GM12874 (cell line): ENCODE measurements around the gene CPED1.

ENCODE experiments used
- TF ChIP-seq, protein P1 (sequence below): IDR thresholded peaks from 2 replicates; pipeline ENCODE4 v1.5.1; 2011; ENCODE audit warnings: low read depth, mild to moderate bottlenecking, control low read depth, low read length, moderate library complexity; ENCODE audit not compliant: insufficient read depth

Gene CPED1

DNA sequence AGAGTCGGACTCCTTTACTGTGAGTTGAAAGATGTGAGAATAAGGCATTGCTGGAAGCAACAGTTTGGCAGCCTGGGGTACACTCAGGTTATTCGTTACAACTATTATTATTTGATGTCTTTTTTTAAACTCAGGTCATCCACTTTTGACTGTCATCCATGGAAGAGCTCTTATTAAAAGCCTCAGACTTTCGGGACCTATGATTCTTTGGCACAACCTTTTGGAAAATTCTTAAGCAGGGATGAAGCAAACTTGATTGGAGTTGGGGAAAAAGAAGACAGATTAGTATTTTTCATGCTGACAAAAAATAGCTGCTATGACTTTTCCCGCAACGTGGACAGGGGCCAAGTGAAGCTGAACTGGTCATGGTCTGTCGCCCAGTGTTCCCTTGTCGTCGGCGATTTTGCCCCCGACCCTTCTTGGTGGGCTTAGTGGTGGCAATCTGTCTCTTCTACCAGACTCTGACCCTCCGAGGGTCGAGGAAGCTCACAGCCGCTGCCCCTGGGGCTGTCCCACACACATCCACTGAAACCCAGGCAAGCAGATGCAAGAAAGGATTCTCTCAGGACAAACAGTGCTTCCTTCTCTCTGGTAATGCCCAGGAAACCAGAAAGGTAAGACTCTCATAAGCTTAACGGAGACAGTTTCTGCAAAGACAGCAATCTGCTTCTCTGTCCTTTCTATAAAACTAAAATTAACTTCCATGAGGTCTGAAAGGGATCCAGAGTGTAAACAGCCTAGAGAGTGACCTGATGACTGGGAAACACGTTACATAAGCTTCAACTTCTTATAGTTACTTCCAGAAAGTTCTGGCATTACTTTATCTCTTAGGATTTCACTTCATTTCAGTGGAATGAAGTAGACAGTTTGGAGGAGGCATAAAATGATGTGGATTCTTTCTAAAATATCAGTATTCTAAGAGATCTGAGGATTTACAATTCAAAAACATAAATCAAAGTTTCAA is 1.0 kb downstream of the CPED1 start:
- TF ChIP-seq, protein P1, sequence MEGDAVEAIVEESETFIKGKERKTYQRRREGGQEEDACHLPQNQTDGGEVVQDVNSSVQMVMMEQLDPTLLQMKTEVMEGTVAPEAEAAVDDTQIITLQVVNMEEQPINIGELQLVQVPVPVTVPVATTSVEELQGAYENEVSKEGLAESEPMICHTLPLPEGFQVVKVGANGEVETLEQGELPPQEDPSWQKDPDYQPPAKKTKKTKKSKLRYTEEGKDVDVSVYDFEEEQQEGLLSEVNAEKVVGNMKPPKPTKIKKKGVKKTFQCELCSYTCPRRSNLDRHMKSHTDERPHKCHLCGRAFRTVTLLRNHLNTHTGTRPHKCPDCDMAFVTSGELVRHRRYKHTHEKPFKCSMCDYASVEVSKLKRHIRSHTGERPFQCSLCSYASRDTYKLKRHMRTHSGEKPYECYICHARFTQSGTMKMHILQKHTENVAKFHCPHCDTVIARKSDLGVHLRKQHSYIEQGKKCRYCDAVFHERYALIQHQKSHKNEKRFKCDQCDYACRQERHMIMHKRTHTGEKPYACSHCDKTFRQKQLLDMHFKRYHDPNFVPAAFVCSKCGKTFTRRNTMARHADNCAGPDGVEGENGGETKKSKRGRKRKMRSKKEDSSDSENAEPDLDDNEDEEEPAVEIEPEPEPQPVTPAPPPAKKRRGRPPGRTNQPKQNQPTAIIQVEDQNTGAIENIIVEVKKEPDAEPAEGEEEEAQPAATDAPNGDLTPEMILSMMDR, result no peak

- TF ChIP-seq, protein P1, result no peak
Observed at GRCh38 chr7:120990468-120991118, 2.1 kb downstream of the CPED1 start.

GRCh38 chr7:120991161-120991560 is 2.6 kb downstream of the CPED1 start:
- TF ChIP-seq, protein P1, result no peak

DNA sequence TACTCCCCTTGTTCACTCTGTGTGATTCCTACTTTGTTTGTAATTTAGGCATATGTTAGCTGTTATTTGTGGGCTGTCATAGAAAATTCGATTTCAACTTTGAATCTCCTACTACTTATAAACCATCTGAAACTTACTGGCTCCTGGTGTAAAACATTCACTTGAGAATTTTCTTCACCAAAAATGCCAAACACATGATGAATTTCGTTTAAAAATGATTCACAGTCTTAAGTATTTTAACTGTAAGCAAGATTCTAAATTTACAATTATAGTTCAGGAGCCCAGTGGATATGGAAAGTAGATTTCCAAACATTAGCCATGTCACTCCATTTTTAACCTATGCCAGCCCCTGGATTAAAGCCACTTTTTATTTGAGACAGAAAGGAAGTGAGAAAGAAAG is 3.1 kb downstream of the CPED1 start:
- TF ChIP-seq, protein P1, result no peak

GRCh38 chr7:120992272-120992964 is 3.9 kb downstream of the CPED1 start:
- TF ChIP-seq, protein P1, result no peak

DNA sequence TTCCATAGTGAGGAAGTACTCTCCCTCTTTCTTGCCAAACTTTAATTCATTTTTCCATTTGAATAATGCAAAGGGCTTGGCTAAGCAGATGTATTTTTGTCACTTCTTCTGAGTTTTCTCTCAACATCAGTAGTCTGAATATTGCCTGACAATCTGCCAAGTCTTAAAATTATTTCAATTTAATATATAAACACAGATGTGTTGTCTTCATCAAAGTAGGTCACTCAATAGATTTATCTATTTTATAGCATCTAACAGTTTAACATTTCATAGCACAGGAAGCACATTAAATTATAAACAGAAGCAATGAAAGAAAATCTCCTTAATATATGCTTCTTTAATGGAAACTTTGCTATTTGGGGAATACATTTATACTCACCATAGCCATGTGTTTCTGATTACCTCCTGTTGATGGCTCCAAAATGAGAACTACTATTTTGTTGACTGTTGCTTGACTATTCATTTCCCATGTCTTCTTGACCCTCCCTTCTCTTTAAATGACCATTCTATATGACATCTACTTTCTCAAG is 4.5 kb downstream of the CPED1 start:
- TF ChIP-seq, protein P1, result no peak
